Liver (tissue), 9 donors: ENCODE measurements around the gene SHC4. TPM values are rescaled to one million over a fixed set of nuclear protein-coding genes. Genes with fewer than 3 reads are reported as not detected.

ENCODE experiments used
- DNase-seq: peaks from one replicate; pipeline ENCODE4 v3.0.0-alpha.2; 2017; ENCODE audit warnings: low spot score
- H3K27ac ChIP-seq, 2 donors: one replicate each; pipeline ENCODE4 v1.7.0; 2013; ENCODE audit warnings: inconsistent platforms in 2 of 2, low read length in 2 of 2, control low read depth in 1 of 2, low read depth in 1 of 2, mild to moderate bottlenecking in 1 of 2
- H3K27me3 ChIP-seq, 4 donors: one replicate each; pipeline versions ENCODE4 v1.6.1 to v1.7.0; 2013; ENCODE audit warnings: low read length in 3 of 4, inconsistent platforms in 1 of 4, mild to moderate bottlenecking in 1 of 4, moderate library complexity in 1 of 4; ENCODE audit not compliant: control insufficient read depth in 4 of 4, insufficient read depth in 4 of 4
- H3K36me3 ChIP-seq, 4 donors: one replicate each; pipeline versions ENCODE4 v1.6.1 to v1.7.0; 2013; ENCODE audit warnings: low read length in 3 of 4, mild to moderate bottlenecking in 3 of 4, low read depth in 1 of 4, moderate library complexity in 1 of 4; ENCODE audit not compliant: control insufficient read depth in 4 of 4, insufficient read depth in 3 of 4
- H3K4me1 ChIP-seq, 4 donors: one replicate each; pipeline versions ENCODE4 v1.6.1 to v1.7.0; 2013; ENCODE audit warnings: low read length in 3 of 4, mild to moderate bottlenecking in 3 of 4, moderate library complexity in 1 of 4; ENCODE audit not compliant: control insufficient read depth in 4 of 4, insufficient read depth in 4 of 4
- H3K4me3 ChIP-seq, 3 donors: one replicate each; pipeline versions ENCODE4 v1.6.1 to v1.7.0; 2013; ENCODE audit warnings: low read length in 3 of 3, control low read depth in 1 of 3, low read depth in 1 of 3, mild to moderate bottlenecking in 1 of 3
- H3K9ac ChIP-seq, 2 donors: one replicate each; pipeline ENCODE4 v1.7.0; 2013; ENCODE audit warnings: low read length in 2 of 2, mild to moderate bottlenecking in 2 of 2, moderate library complexity in 2 of 2, control low read depth in 1 of 2, low read depth in 1 of 2
- H3K9me3 ChIP-seq, 4 donors: one replicate each; pipeline versions ENCODE4 v1.6.1 to v1.7.0; 2013; ENCODE audit warnings: low read length in 3 of 4; ENCODE audit not compliant: control insufficient read depth in 4 of 4
- EGR1 ChIP-seq, 2 donors: IDR thresholded peaks; 2 replicates each; pipeline ENCODE4 v1.6.1; 2016 to 2018; ENCODE audit warnings: antibody characterized with exemption in 2 of 2, low read depth in 2 of 2
- FOXA1 ChIP-seq: IDR thresholded peaks from 2 replicates; pipeline ENCODE4 v1.6.1; 2016; ENCODE audit warnings: antibody characterized with exemption
- FOXA2 ChIP-seq: IDR thresholded peaks from 2 replicates; pipeline ENCODE4 v1.6.1; 2016; ENCODE audit warnings: antibody characterized with exemption
- GABPA ChIP-seq, 2 donors: IDR thresholded peaks in 1 of 2; conservative IDR thresholded peaks in 1 of 2; 2 replicates each; pipeline ENCODE4 v1.6.1; 2016; ENCODE audit warnings: antibody characterized with exemption in 2 of 2, mild to moderate bottlenecking in 1 of 2, moderate library complexity in 1 of 2
- HNF4A ChIP-seq, 2 donors: conservative IDR thresholded peaks; 2 replicates each; pipeline ENCODE4 v1.6.1; 2016; ENCODE audit warnings: antibody characterized with exemption in 2 of 2, mild to moderate bottlenecking in 2 of 2
- HNF4G ChIP-seq: IDR thresholded peaks from 2 replicates; pipeline ENCODE4 v1.6.1; 2016; ENCODE audit warnings: antibody characterized with exemption
- JUND ChIP-seq, 2 donors: IDR thresholded peaks; 2 replicates each; pipeline ENCODE4 v1.6.1; 2016; ENCODE audit warnings: antibody characterized with exemption in 2 of 2
- NR2F2 ChIP-seq: IDR thresholded peaks from 2 replicates; pipeline ENCODE4 v1.6.1; 2016; ENCODE audit warnings: antibody characterized with exemption
- RAD21 ChIP-seq, 2 donors: IDR thresholded peaks; 2 replicates each; pipeline ENCODE4 v1.6.1; 2016; ENCODE audit warnings: antibody characterized with exemption in 2 of 2, mild to moderate bottlenecking in 2 of 2
- RXRA ChIP-seq, 2 donors: IDR thresholded peaks; 2 replicates each; pipeline ENCODE4 v1.6.1; 2017 to 2018; ENCODE audit warnings: antibody characterized with exemption in 2 of 2, mild to moderate bottlenecking in 1 of 2
- SP1 ChIP-seq: IDR thresholded peaks from 2 replicates; pipeline ENCODE4 v1.6.1; 2018; ENCODE audit warnings: antibody characterized with exemption, mild to moderate bottlenecking
- TAF1 ChIP-seq: conservative IDR thresholded peaks from 2 replicates; pipeline ENCODE4 v1.6.1; 2016; ENCODE audit warnings: antibody characterized with exemption, mild to moderate bottlenecking
- YY1 ChIP-seq: IDR thresholded peaks from 2 replicates; pipeline ENCODE4 v1.6.1; 2016; ENCODE audit warnings: antibody characterized with exemption, mild to moderate bottlenecking
- WGBS: extraction: QIAGEN DNeasy Blood & Tissue Kit; methylation state at CpG from one replicate; pipeline ENCODE4 v1.1.7; 2013; 5-methylcytosine and 5-hydroxymethylcytosine counted together
- polyA plus RNA-seq, 2 donors: library from polyadenylated mRNA; stranded (reverse) in 1 of 2; unstranded in 1 of 2; fragments of 200-250 nt in 1 of 2; fragments of >200 nt in 1 of 2; fragmentation: Nextera tagmentation in 1 of 2; extraction: Ambion mirVana in 1 of 2; gene quantifications; one replicate each; pipeline versions ENCODE4 v1.2.1 to v1.2.3, GENCODE V29; 2013 to 2015
- total RNA-seq, 2 donors: library from RNA; depleted of rRNA; stranded (reverse); fragments of >200 nt; gene quantifications; one replicate each; pipeline ENCODE4 v1.2.3, GENCODE V29; 2014
- TF ChIP-seq, protein P1 (sequence below): IDR thresholded peaks from 2 replicates; pipeline ENCODE4 v1.6.1; 2016; ENCODE audit warnings: antibody characterized with exemption
- TF ChIP-seq, protein P2 (sequence below): IDR thresholded peaks from 2 replicates; pipeline ENCODE4 v1.6.1; 2016; ENCODE audit warnings: antibody characterized with exemption
- TF ChIP-seq, protein P3 (sequence below): IDR thresholded peaks from 2 replicates; pipeline ENCODE4 v1.6.1; 2016; ENCODE audit warnings: antibody characterized with exemption
- TF ChIP-seq, protein P4 (sequence below): IDR thresholded peaks from 2 replicates; pipeline ENCODE4 v1.6.1; 2016; ENCODE audit warnings: antibody characterized with exemption, mild to moderate bottlenecking
- TF ChIP-seq, protein P5 (sequence below): fragments of 150-350 bp; IDR thresholded peaks from 2 replicates; pipeline ENCODE4 v1.5.1; 2017; ENCODE audit warnings: improper control_type of control experiment, low read depth, low read length; ENCODE audit not compliant: missing input control
- donor health status: healthy.
- donor health status: healthy.
- donor health status: healthy.
- donor health status: healthy.
- donor health status: healthy.

The SHC4 gene
- total and polyA plus RNA-seq, 4 donors = under 0.01 to 0.19 (median 0.05) TPM

- Histone ChIP-seq H3K27ac (no peak overlapping the region), H3K4me3 (no peak overlapping the region), H3K9ac (no peak overlapping the region), H3K36me3 (no peaks in the 10 kb centered on the region), H3K4me1 (no peaks in the 10 kb centered on the region), H3K9me3 (no peaks in the 10 kb centered on the region), H3K27me3 (no peaks in the 10 kb centered on the region)
- DNase-seq = no peak
- WGBS = 78% methylated on average over 6 of the region's 6 CpGs
- TF ChIP-seq SP1 (no peak), HNF4A (conservative IDR thresholded peaks at IDR 0.05) (no peak), FOXA2 (no peak), HNF4G (no peak), TAF1 (no peak), GABPA (IDR thresholded peaks at IDR 0.05 in 1 of 2, conservative IDR thresholded peaks at IDR 0.05 in 1 of 2) (no peak), RXRA (IDR thresholded peaks at IDR 0.05) (no peak), RAD21 (IDR thresholded peaks at IDR 0.05) (no peak), FOXA1 (no peak), YY1 (no peak), NR2F2 (no peak), EGR1 (IDR thresholded peaks at IDR 0.05; ENCODE audit: low read depth in 2 of 2) (no peak), JUND (IDR thresholded peaks at IDR 0.05) (no peak)
- TF ChIP-seq, protein P1, sequence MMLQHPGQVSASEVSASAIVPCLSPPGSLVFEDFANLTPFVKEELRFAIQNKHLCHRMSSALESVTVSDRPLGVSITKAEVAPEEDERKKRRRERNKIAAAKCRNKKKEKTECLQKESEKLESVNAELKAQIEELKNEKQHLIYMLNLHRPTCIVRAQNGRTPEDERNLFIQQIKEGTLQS = no peak
- TF ChIP-seq, protein P2, sequence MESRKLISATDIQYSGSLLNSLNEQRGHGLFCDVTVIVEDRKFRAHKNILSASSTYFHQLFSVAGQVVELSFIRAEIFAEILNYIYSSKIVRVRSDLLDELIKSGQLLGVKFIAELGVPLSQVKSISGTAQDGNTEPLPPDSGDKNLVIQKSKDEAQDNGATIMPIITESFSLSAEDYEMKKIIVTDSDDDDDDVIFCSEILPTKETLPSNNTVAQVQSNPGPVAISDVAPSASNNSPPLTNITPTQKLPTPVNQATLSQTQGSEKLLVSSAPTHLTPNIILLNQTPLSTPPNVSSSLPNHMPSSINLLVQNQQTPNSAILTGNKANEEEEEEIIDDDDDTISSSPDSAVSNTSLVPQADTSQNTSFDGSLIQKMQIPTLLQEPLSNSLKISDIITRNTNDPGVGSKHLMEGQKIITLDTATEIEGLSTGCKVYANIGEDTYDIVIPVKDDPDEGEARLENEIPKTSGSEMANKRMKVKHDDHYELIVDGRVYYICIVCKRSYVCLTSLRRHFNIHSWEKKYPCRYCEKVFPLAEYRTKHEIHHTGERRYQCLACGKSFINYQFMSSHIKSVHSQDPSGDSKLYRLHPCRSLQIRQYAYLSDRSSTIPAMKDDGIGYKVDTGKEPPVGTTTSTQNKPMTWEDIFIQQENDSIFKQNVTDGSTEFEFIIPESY = no peak
- TF ChIP-seq, protein P3, sequence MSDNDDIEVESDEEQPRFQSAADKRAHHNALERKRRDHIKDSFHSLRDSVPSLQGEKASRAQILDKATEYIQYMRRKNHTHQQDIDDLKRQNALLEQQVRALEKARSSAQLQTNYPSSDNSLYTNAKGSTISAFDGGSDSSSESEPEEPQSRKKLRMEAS = no peak
- TF ChIP-seq, protein P4, sequence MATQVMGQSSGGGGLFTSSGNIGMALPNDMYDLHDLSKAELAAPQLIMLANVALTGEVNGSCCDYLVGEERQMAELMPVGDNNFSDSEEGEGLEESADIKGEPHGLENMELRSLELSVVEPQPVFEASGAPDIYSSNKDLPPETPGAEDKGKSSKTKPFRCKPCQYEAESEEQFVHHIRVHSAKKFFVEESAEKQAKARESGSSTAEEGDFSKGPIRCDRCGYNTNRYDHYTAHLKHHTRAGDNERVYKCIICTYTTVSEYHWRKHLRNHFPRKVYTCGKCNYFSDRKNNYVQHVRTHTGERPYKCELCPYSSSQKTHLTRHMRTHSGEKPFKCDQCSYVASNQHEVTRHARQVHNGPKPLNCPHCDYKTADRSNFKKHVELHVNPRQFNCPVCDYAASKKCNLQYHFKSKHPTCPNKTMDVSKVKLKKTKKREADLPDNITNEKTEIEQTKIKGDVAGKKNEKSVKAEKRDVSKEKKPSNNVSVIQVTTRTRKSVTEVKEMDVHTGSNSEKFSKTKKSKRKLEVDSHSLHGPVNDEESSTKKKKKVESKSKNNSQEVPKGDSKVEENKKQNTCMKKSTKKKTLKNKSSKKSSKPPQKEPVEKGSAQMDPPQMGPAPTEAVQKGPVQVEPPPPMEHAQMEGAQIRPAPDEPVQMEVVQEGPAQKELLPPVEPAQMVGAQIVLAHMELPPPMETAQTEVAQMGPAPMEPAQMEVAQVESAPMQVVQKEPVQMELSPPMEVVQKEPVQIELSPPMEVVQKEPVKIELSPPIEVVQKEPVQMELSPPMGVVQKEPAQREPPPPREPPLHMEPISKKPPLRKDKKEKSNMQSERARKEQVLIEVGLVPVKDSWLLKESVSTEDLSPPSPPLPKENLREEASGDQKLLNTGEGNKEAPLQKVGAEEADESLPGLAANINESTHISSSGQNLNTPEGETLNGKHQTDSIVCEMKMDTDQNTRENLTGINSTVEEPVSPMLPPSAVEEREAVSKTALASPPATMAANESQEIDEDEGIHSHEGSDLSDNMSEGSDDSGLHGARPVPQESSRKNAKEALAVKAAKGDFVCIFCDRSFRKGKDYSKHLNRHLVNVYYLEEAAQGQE = no peak
- TF ChIP-seq, protein P5, sequence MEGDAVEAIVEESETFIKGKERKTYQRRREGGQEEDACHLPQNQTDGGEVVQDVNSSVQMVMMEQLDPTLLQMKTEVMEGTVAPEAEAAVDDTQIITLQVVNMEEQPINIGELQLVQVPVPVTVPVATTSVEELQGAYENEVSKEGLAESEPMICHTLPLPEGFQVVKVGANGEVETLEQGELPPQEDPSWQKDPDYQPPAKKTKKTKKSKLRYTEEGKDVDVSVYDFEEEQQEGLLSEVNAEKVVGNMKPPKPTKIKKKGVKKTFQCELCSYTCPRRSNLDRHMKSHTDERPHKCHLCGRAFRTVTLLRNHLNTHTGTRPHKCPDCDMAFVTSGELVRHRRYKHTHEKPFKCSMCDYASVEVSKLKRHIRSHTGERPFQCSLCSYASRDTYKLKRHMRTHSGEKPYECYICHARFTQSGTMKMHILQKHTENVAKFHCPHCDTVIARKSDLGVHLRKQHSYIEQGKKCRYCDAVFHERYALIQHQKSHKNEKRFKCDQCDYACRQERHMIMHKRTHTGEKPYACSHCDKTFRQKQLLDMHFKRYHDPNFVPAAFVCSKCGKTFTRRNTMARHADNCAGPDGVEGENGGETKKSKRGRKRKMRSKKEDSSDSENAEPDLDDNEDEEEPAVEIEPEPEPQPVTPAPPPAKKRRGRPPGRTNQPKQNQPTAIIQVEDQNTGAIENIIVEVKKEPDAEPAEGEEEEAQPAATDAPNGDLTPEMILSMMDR = no peak
Measured at GRCh38 chr15:48891232-48891765, 72.4 kb downstream of the SHC4 start.
